LNCAP (cell line): ENCODE data around the gene ABCE1.

ENCODE experiments used
- TF ChIP-seq, protein P1 (sequence below): fragments of 450-650 bp; IDR thresholded peaks from 2 replicates; pipeline ENCODE4 v1.5.1; 2017; ENCODE audit warnings: mild to moderate bottlenecking

Gene ABCE1

DNA sequence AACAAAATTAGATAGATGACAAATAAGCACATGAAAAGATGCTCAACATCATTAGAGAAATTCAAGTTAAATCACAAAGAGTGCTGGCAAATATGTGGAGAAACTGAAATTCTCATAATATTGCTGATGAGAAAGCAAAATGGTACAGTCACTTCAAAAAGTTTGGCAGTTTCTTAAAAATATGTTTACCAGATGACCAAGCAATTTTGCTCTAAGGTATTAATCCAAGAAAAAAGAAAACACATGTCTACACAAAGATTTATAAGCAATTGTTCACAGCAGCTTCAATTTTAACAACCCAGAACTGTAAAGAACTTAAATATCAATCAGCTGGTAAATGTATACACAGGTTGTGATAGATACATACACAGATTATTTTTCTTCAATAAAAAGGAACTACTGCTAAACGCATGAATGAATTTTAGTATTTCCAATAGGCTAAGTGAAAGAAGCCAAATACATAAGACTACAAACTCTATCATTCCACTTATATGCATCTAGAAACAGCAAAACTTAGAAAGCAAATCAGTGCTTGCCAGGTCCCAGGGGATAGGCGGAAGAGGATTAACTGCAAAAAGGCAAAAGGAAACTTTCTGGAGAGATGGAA lies 70.6 kb downstream of the ABCE1 start:
- TF ChIP-seq, protein P1, sequence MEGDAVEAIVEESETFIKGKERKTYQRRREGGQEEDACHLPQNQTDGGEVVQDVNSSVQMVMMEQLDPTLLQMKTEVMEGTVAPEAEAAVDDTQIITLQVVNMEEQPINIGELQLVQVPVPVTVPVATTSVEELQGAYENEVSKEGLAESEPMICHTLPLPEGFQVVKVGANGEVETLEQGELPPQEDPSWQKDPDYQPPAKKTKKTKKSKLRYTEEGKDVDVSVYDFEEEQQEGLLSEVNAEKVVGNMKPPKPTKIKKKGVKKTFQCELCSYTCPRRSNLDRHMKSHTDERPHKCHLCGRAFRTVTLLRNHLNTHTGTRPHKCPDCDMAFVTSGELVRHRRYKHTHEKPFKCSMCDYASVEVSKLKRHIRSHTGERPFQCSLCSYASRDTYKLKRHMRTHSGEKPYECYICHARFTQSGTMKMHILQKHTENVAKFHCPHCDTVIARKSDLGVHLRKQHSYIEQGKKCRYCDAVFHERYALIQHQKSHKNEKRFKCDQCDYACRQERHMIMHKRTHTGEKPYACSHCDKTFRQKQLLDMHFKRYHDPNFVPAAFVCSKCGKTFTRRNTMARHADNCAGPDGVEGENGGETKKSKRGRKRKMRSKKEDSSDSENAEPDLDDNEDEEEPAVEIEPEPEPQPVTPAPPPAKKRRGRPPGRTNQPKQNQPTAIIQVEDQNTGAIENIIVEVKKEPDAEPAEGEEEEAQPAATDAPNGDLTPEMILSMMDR, result no peak

DNA sequence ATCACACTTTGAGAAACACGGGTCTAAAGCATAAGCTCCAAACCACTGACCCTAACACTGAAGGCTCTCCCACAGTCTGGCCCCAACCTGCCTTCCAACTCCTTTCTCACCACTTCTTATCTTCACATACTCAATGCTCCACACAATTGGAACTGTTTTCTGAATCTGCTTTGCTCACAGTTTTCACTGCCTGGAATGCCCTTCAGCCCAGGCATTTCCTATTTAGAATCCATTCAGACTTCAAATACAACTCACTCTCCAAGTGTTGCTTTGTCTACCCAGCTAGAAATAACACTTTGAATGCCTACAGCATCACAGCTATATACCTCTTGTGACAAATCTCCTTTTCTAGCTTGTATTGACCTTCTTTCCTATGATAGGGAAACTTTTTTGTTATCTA lies 72.1 kb downstream of the ABCE1 start:
- TF ChIP-seq, protein P1, result no peak

DNA sequence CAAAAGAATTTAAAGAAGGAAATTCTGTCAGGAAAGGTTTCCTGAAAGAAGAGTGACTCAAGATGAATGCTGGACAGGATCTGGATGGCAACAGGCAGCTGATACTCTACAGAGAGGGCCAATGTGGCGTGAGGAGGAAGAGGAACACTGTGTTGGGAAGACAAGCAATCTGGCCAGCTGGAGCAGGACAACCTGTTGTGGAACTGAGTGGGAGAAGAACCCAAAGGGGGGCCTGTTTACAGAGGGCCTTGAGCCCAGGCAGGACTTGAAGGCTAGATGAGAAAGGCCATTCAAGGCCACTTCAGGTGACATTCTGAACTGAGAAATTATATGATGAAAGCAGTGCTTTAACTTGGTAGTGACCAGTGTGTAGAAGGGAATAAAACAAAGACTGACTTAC lies 73.8 kb downstream of the ABCE1 start:
- TF ChIP-seq, protein P1, result no peak

DNA sequence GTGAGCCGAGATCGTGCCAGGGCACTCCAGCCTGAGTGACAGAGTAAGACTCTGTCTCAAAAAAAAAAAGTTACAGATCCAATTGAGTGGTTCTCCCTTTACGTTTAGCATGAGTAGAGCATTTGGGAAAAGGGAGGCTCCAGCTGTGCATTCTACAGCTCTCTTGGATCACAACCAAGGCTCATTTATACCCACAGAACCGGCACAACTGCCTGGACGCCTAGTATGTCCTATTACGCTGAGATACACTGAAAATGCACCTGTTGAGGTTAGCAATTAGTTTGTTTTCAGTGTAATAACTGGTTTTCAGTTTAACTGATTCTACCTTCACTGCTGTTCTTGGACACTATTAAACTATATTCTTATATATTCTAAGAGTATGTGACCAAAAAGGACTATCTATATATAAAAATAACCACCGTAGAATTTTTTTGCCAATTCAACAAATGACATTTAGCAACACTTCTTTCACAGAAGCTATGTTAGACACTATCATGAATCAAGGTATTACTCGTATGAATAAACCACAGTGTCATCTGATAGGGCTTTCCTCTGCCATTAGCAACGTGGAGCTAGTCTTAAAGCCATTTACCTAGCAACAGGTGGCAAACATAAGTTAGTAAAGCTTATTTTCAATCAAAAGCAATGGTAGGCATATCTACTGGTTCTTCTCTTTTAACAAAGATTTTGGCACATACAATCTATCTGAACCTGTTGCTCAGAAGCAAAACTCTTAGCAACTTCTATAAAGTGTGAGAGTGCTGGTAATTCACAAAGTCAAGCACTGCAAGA lies 78.7 kb downstream of the ABCE1 start:
- TF ChIP-seq, protein P1, result no peak

DNA sequence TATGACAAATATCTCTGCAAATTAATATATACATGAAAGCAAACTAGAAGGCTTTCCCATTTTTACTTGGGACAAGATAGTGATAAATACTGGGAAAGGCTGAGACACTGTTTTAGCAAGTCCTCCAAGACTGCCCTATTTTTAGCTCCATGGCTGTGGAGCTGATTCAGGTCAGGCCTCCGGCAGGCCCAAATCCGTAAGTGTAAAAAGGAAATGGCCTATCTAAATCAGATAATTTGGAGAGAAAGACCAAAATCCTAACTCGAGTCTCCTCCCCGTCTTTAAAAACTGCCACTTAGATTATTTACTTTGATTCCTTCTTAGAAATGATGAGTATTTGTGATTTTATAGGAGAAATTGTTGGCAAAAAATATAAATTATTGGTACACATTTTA lies 79.4 kb downstream of the ABCE1 start:
- TF ChIP-seq, protein P1, result no peak

DNA sequence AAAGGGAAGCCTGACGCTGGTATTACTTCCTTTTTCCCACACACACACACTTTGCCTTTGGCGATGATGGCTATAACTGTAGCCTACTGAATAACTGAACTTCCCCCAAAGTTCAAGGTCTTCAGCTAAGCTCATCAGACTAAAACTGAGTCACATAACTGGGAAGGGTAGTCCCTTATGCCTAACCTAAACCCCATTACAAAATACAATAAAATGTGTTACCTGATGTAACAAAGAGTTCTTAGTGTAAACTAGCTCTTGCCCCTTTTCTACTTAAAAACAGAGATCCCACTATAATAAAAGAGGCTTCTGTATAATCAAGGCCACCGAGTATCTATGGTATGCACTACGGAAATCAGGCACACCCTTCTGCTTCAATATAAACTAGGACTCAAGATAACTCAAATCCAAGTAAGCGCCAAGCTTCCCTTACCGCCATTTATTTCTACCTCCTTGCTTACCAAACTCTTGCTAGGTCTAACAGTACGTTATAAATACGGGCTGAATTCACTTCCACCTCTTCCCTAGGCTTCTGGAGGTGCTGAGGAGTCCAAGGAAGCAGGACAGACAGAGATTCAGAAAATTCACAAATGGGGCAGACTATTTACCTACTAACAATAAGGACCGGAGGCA lies 79.9 kb downstream of the ABCE1 start:
- TF ChIP-seq, protein P1, result no peak

DNA sequence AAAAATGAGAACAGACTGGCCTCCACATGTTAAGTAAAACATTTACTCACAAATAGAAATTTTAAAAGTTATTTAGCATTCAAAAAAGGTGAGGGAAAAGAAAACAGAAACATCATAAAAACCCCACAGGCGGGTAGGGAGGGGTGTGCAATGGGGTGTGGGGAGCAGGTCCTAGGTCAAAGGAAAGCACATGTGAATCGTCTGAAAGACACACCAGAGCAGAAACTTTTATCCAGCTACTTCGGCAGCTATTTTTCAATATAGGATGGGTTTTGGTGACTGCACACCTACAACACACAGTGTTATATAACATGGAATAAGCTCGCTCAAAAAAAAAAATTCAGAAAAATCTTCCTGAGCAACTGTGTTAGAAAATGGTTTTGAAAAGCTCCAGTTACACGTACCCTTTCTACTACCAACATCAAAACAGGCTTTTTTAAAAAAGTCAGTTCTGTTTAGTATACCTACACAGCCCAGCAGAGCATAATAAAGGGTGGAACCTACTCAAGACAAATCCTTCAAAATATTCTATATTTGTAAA lies 80.7 kb downstream of the ABCE1 start:
- TF ChIP-seq, protein P1, result no peak
